Keratinocyte (primary cell): ENCODE measurements around the gene ACP1. TPM values are rescaled to one million over a fixed set of nuclear protein-coding genes. Genes with fewer than 3 reads are reported as not detected.

Source experiments
- DNase-seq: peaks from one replicate; pipeline ENCODE4 v3.0.0-alpha.2; 2011; ENCODE audit warnings: low read depth, missing footprints, low spot score
- FAIRE-seq: peaks from 2 replicates; lab custom pipeline; 2011; peaks lifted over from hg19 to GRCh38; lab: Jason Lieb, UNC
- H2AFZ ChIP-seq: 2 replicates; pipeline ENCODE4 v1.6.0; 2012; ENCODE audit warnings: low read length, control low read depth, inconsistent platforms; ENCODE audit not compliant: control insufficient read depth
- H3K27ac ChIP-seq: 2 replicates; pipeline ENCODE4 v1.5.1; 2011; ENCODE audit warnings: low read length; ENCODE audit not compliant: control insufficient read depth, insufficient read depth
- H3K27me3 ChIP-seq: 3 replicates; pipeline ENCODE4 v1.6.0; 2011; ENCODE audit warnings: low read length; ENCODE audit not compliant: control insufficient read depth, insufficient read depth; ENCODE audit errors: extremely low read depth
- H3K36me3 ChIP-seq, 2 experiments: 2 replicates in 1 of 2; 3 replicates in 1 of 2; pipeline ENCODE4 v1.5.1; 2011; ENCODE audit warnings: low read length in 2 of 2, mild to moderate bottlenecking in 1 of 2; ENCODE audit not compliant: control insufficient read depth in 2 of 2, insufficient read depth in 2 of 2; ENCODE audit errors: extremely low read depth in 1 of 2
- H3K4me1 ChIP-seq: 3 replicates; pipeline ENCODE4 v1.5.1; 2011; ENCODE audit warnings: low read length; ENCODE audit not compliant: control insufficient read depth, insufficient read depth; ENCODE audit errors: extremely low read depth
- H3K4me2 ChIP-seq: 3 replicates; pipeline ENCODE4 v1.6.0; 2011; ENCODE audit warnings: low read depth, low read length; ENCODE audit not compliant: control insufficient read depth, insufficient read depth; ENCODE audit errors: extremely low read depth
- H3K4me3 ChIP-seq, 3 experiments: fragments of 200-600 bp in 1 of 3; sonication (generic) in 1 of 3; 2 replicates in 2 of 3; 3 replicates in 1 of 3; pipeline ENCODE4 v1.5.1; 2011 to 2016; ENCODE audit warnings: low read length in 3 of 3, mild to moderate bottlenecking in 3 of 3, control low read depth in 2 of 3, inconsistent platforms in 1 of 3, low read depth in 1 of 3, mixed read lengths in 1 of 3, mixed run types in 1 of 3, moderate library complexity in 1 of 3; ENCODE audit not compliant: control insufficient read depth in 2 of 3, insufficient read depth in 2 of 3; ENCODE audit errors: extremely low read depth in 1 of 3
- H3K79me2 ChIP-seq: 2 replicates; pipeline ENCODE4 v1.6.0; 2012; ENCODE audit warnings: low read length; ENCODE audit not compliant: control insufficient read depth, insufficient read depth
- H3K9ac ChIP-seq: 3 replicates; pipeline ENCODE4 v1.6.0; 2011; ENCODE audit warnings: low read length; ENCODE audit not compliant: control insufficient read depth, insufficient read depth; ENCODE audit errors: extremely low read depth
- H3K9me1 ChIP-seq: 3 replicates; pipeline ENCODE4 v1.6.0; 2011; ENCODE audit warnings: low read length; ENCODE audit not compliant: control insufficient read depth, insufficient read depth; ENCODE audit errors: extremely low read depth
- H3K9me3 ChIP-seq: 2 replicates; pipeline ENCODE4 v1.5.1; 2012; ENCODE audit warnings: low read depth, low read length; ENCODE audit not compliant: control insufficient read depth
- H4K20me1 ChIP-seq: 3 replicates; pipeline ENCODE4 v1.6.0; 2011; ENCODE audit warnings: low read length; ENCODE audit not compliant: control insufficient read depth, insufficient read depth; ENCODE audit errors: extremely low read depth
- CTCF ChIP-seq, 3 experiments: IDR thresholded peaks in 1 of 3; conservative IDR thresholded peaks in 1 of 3; optimal IDR thresholded peaks in 1 of 3; 2 replicates in 2 of 3; 3 replicates in 1 of 3; pipeline versions ENCODE3 to v1.5.1; 2011; ENCODE audit warnings: low read length in 3 of 3, mild to moderate bottlenecking in 3 of 3, moderate library complexity in 2 of 3, control low read depth in 1 of 3, inconsistent platforms in 1 of 3; ENCODE audit not compliant: insufficient read depth in 2 of 3; ENCODE audit errors: extremely low read depth in 1 of 3
- EZH2 ChIP-seq: IDR thresholded peaks from one replicate; pipeline ENCODE4 v1.6.1; 2012; ENCODE audit warnings: inconsistent platforms, mild to moderate bottlenecking, low read length, moderate library complexity
- dilution Hi-C: fragments of 300-500 bp; cut with MboI; formaldehyde crosslinking; loops from one replicate; pipeline ENCODE4 v1.7.0; 2020; ENCODE audit warnings: low sequenced_read_pairs; ENCODE audit not compliant: extremely low pct_ligation_motif_present
- polyA plus RNA-seq, 5 experiments: library from polyadenylated mRNA; depleted of rRNA in 3 of 5; stranded (reverse) in 3 of 5; stranded (forward) in 1 of 5; unstranded in 1 of 5; fragments of >200 nt; gene quantifications; 1 replicate in 1 of 5; 2 replicates in 3 of 5; 3 replicates in 1 of 5; pipeline versions ENCODE4 v1.2.1 to v1.2.3, GENCODE V29; 2011 to 2012; ENCODE audit warnings: missing spikeins in 2 of 5, low read depth in 1 of 5, low replicate concordance in 1 of 5

The ACP1 gene
- polyA plus RNA-seq, 1 donor (not counting 4 experiments of a cell fraction or from before 2014, with no cell fraction given): 123 TPM

GRCh38 chr2:234421-234820 is 30.3 kb upstream of the ACP1 start:
- DNase-seq (no peak), FAIRE-seq (no peak)
- no peaks in the 10 kb centered on the region for H3K9me3 ChIP-seq
- TF ChIP-seq EZH2: no peak
- TF ChIP-seq CTCF (optimal IDR thresholded peaks at IDR 0.05 in 1 of 3, IDR thresholded peaks at IDR 0.05 in 1 of 3, conservative IDR thresholded peaks at IDR 0.05 in 1 of 3; ENCODE audit: extremely low read depth in 1 of 3, insufficient read depth in 2 of 3, low read length in 3 of 3): no peak
- no peak overlapping the region for H3K9ac ChIP-seq
- no peaks in the 10 kb centered on the region for H3K9me1 ChIP-seq
- no peak overlapping the region for H3K4me3 ChIP-seq
- no peak overlapping the region for H3K27ac ChIP-seq
- no peaks in the 10 kb centered on the region for H3K27me3 ChIP-seq
- H3K4me1 ChIP-seq: no peaks in the 10 kb centered on the region
- peaks cover 1 to 8% of the 10 kb centered on the region in 2 experiments for H3K36me3 ChIP-seq
- H2AFZ ChIP-seq: no peak overlapping the region
- H3K79me2 ChIP-seq: no peaks in the 10 kb centered on the region
- dilution Hi-C loops: no loop called here
- no peak overlapping the region for H3K4me2 ChIP-seq
- no peaks in the 10 kb centered on the region for H4K20me1 ChIP-seq

- dilution Hi-C loops: no loop called here
- peaks cover 3 to 4% of the 10 kb centered on the region in 2 experiments for H3K36me3 ChIP-seq
- no peaks in the 10 kb centered on the region for H3K79me2 ChIP-seq
- H3K4me1 ChIP-seq: no peaks in the 10 kb centered on the region
- TF ChIP-seq EZH2 (no peak), CTCF (optimal IDR thresholded peaks at IDR 0.05 in 1 of 3, IDR thresholded peaks at IDR 0.05 in 1 of 3, conservative IDR thresholded peaks at IDR 0.05 in 1 of 3; ENCODE audit: extremely low read depth in 1 of 3, insufficient read depth in 2 of 3, low read length in 3 of 3) (no peak)
- no peak for DNase-seq
- H3K27me3 ChIP-seq: no peaks in the 10 kb centered on the region
- H3K9me1 ChIP-seq: no peaks in the 10 kb centered on the region
- H3K4me2 ChIP-seq: no peak overlapping the region
- no peak for FAIRE-seq
- no peak overlapping the region for H2AFZ ChIP-seq
- no peaks in the 10 kb centered on the region for H3K9me3 ChIP-seq
- H3K9ac ChIP-seq: no peak overlapping the region
- H3K27ac ChIP-seq: no peak overlapping the region
- H4K20me1 ChIP-seq: no peaks in the 10 kb centered on the region
- no peak overlapping the region for H3K4me3 ChIP-seq
Measured at GRCh38 chr2:236993-237539, 27.7 kb upstream of the ACP1 start.
